Right atrium auricular region (tissue), 2 donors: ENCODE results near the gene PTN. TPM values are rescaled to one million over a fixed set of nuclear protein-coding genes. Genes with fewer than 3 reads are reported as not detected.
"Not testable (repeated sequence)": the region's sequence is repeated elsewhere in the genome, so short reads cannot be mapped to it uniquely, and the experiment has no call there.

Experiments used
- DNase-seq: peaks from one replicate; pipeline ENCODE4 v3.0.0-alpha.2; 2019; ENCODE audit warnings: low spot score
- H3K27ac ChIP-seq, 2 donors: fragments of 200-600 bp; sonication (generic); 1 replicate in 1 of 2; 2 replicates in 1 of 2; pipeline ENCODE4 v1.5.1; 2016 to 2019
- H3K27me3 ChIP-seq, 2 donors: fragments of 200-600 bp; sonication (generic); one replicate each; pipeline versions ENCODE4 v1.5.1 to v1.6.0; 2017 to 2019
- H3K36me3 ChIP-seq: fragments of 200-600 bp; sonication (generic); one replicate; pipeline ENCODE4 v1.5.1; 2016
- H3K4me1 ChIP-seq, 2 donors: fragments of 200-600 bp; sonication (generic); one replicate each; pipeline versions ENCODE4 v1.5.1 to v1.6.0; 2017 to 2019
- H3K4me3 ChIP-seq, 2 donors: fragments of 200-600 bp; sonication (generic); 1 replicate in 1 of 2; 2 replicates in 1 of 2; pipeline ENCODE4 v1.5.1; 2017 to 2019; ENCODE audit warnings: mild to moderate bottlenecking in 1 of 2, moderate library complexity in 1 of 2
- H3K9me3 ChIP-seq, 2 donors: fragments of 200-600 bp; sonication (generic); one replicate each; pipeline ENCODE4 v1.5.1; 2019
- CTCF ChIP-seq, 2 donors: fragments of 200-600 bp; sonication (generic); IDR thresholded peaks; one replicate each; pipeline ENCODE4 v1.5.1; 2019; ENCODE audit warnings: antibody characterized with exemption in 2 of 2
- total RNA-seq, 2 donors: library from RNA; depleted of rRNA; stranded (reverse); fragments of >200 nt; gene quantifications; one replicate each; pipeline ENCODE4 v1.1.0, GENCODE V29; 2016

Gene PTN
- total RNA-seq, 2 donors from 2014 or later: 8.6 to 26.2 TPM

- no peak overlapping the region for H3K27ac ChIP-seq
- DNase-seq: no peak
- no peaks in the 10 kb centered on the region for H3K9me3 ChIP-seq
- no peaks in the 10 kb centered on the region for H3K27me3 ChIP-seq
- no peaks in the 10 kb centered on the region for H3K4me1 ChIP-seq
- no peak overlapping the region for H3K4me3 ChIP-seq
- TF ChIP-seq CTCF (IDR thresholded peaks at IDR 0.05): no peak
- no peaks in the 10 kb centered on the region for H3K36me3 ChIP-seq
Measured at GRCh38 chr7:137272249-137272648, 71.3 kb downstream of the PTN start.

- Histone ChIP-seq H3K36me3 (no peaks in the 10 kb centered on the region), H3K27ac (no peak overlapping the region), H3K4me1 (no peaks in the 10 kb centered on the region), H3K9me3 (no peaks in the 10 kb centered on the region), H3K27me3 (no peaks in the 10 kb centered on the region), H3K4me3 (no peak overlapping the region)
- no peak for DNase-seq
- TF ChIP-seq CTCF (IDR thresholded peaks at IDR 0.05): no peak
Measured at GRCh38 chr7:137269240-137269639, 74.3 kb downstream of the PTN start.

- not testable (repeated sequence) for H3K27me3 ChIP-seq, H3K36me3 ChIP-seq, H3K27ac ChIP-seq, DNase-seq, H3K4me3 ChIP-seq, H3K4me1 ChIP-seq, H3K9me3 ChIP-seq
Measured at GRCh38 chr7:137268001-137268865, 75.3 kb downstream of the PTN start.

- H3K27ac ChIP-seq: no peak overlapping the region
- no peak for TF ChIP-seq CTCF (IDR thresholded peaks at IDR 0.05)
- no peaks in the 10 kb centered on the region for H3K27me3 ChIP-seq
- H3K4me3 ChIP-seq: no peak overlapping the region
- H3K4me1 ChIP-seq: no peaks in the 10 kb centered on the region
- no peaks in the 10 kb centered on the region for H3K9me3 ChIP-seq
- DNase-seq: no peak
- no peaks in the 10 kb centered on the region for H3K36me3 ChIP-seq
Measured at GRCh38 chr7:137266764-137267163, 76.8 kb downstream of the PTN start.

- not testable (repeated sequence) for H3K36me3 ChIP-seq, H3K27ac ChIP-seq, H3K4me3 ChIP-seq, H3K27me3 ChIP-seq, DNase-seq, H3K9me3 ChIP-seq, H3K4me1 ChIP-seq
Measured at GRCh38 chr7:137265480-137265879, 78.1 kb downstream of the PTN start.

GRCh38 chr7:137262599-137262998, 80.9 kb downstream of the PTN start:
- Histone ChIP-seq H3K27me3 (no peaks in the 10 kb centered on the region), H3K9me3 (no peaks in the 10 kb centered on the region), H3K4me1 (no peaks in the 10 kb centered on the region), H3K4me3 (no peak overlapping the region), H3K27ac (no peak overlapping the region), H3K36me3 (no peaks in the 10 kb centered on the region)
- no peak for TF ChIP-seq CTCF (IDR thresholded peaks at IDR 0.05)
- DNase-seq: no peak

- no peak for TF ChIP-seq CTCF (IDR thresholded peaks at IDR 0.05)
Measured at GRCh38 chr7:137258552-137258951, 85.0 kb downstream of the PTN start.

More at GRCh38 chr7:137258552-137258951, 85.0 kb downstream of the PTN start:
- Histone ChIP-seq H3K4me3 (no peak overlapping the region), H3K9me3 (no peaks in the 10 kb centered on the region), H3K4me1 (no peaks in the 10 kb centered on the region), H3K27ac (no peak overlapping the region), H3K36me3 (no peaks in the 10 kb centered on the region), H3K27me3 (no peaks in the 10 kb centered on the region)
- no peak for DNase-seq
